Measurements from ENCODE around the gene ANO4. TPM values are rescaled to one million over a fixed set of nuclear protein-coding genes. Genes with fewer than 3 reads are reported as not detected.
A peak's percentile ranks its signal among the peaks of the same experiment; 100 is the strongest.

Gene ANO4
- total and polyA plus RNA-seq, 2 of the 8 experiments (the other 6 are each of a cell fraction or from before 2014, with no cell fraction given), result 1.1 to 3.4 TPM

DNA sequence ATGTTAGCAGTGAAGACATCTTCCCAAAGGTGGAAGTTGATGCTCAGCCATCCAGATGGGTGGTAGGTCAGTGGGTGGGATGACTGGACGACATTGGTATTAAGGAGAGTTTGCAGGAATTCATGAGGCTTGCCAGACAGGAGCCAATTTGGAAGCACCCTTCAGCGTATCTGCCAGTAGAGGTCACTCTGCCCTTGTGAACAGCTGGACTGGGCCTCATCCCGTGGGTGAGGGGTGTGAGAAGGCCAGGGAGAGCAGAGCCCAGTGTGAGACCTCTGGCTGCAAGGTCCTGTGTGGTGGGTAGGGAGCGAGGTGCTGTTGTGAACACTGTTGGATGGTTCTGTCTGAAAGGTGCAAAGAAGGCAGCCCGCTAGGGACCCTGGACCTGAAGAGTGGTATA, 377.7 kb downstream of the ANO4 start (continued):
- 0 out of 4 replicates have a peak, but pooled peaks of 1 of the 2 experiments have one; percentile 28 for TF ChIP-seq SIN3A (conservative IDR thresholded peaks at IDR 0.05 in 1 of 2, IDR thresholded peaks at IDR 0.05 in 1 of 2; ENCODE audit: low read depth in 1 of 2, low read length in 2 of 2)
- TF ChIP-seq, protein P1, sequence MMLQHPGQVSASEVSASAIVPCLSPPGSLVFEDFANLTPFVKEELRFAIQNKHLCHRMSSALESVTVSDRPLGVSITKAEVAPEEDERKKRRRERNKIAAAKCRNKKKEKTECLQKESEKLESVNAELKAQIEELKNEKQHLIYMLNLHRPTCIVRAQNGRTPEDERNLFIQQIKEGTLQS (IDR thresholded peaks at IDR 0.05; ENCODE audit: insufficient read depth, low read depth, low read length), result no peak
